Hepatocyte (in vitro differentiated cells): ENCODE results near the gene PHACTR1. TPM values are rescaled to one million over a fixed set of nuclear protein-coding genes. Genes with fewer than 3 reads are reported as not detected.

Source experiments
- DNase-seq: peaks from one replicate; pipeline ENCODE4 v3.0.0-alpha.2; 2016; ENCODE audit warnings: low spot score
- H2AFZ ChIP-seq: fragments of 200-600 bp; sonication (generic); 2 replicates; pipeline ENCODE4 v1.6.0; 2016; ENCODE audit warnings: antibody characterized with exemption, mild to moderate bottlenecking
- H3K27ac ChIP-seq: fragments of 200-600 bp; sonication (generic); 2 replicates; pipeline ENCODE4 v1.5.1; 2016; ENCODE audit warnings: mild to moderate bottlenecking
- H3K27me3 ChIP-seq: fragments of 200-600 bp; sonication (generic); 2 replicates; pipeline ENCODE4 v1.6.1; 2016
- H3K36me3 ChIP-seq: fragments of 200-600 bp; sonication (generic); replicated peaks from 2 replicates; pipeline ENCODE4 v1.5.1; 2016; ENCODE audit warnings: low read depth; ENCODE audit not compliant: insufficient read depth
- H3K4me1 ChIP-seq: fragments of 200-600 bp; sonication (generic); 2 replicates; pipeline ENCODE4 v1.5.1; 2016; ENCODE audit warnings: mild to moderate bottlenecking, moderate library complexity; ENCODE audit not compliant: insufficient read depth
- H3K4me2 ChIP-seq: fragments of 200-600 bp; sonication (generic); 2 replicates; pipeline ENCODE4 v1.6.0; 2016
- H3K4me3 ChIP-seq: fragments of 200-600 bp; sonication (generic); 2 replicates; pipeline ENCODE4 v1.5.1; 2016; ENCODE audit warnings: mild to moderate bottlenecking
- H3K79me2 ChIP-seq: fragments of 200-600 bp; sonication (generic); 2 replicates; pipeline ENCODE4 v1.6.0; 2017; ENCODE audit warnings: mild to moderate bottlenecking
- H3K9me2 ChIP-seq: fragments of 200-600 bp; sonication (generic); replicated peaks from 2 replicates; pipeline ENCODE4 v1.6.0; 2017; ENCODE audit warnings: mild to moderate bottlenecking; ENCODE audit not compliant: insufficient read depth
- H3K9me3 ChIP-seq: fragments of 200-600 bp; sonication (generic); 2 replicates; pipeline ENCODE4 v1.5.1; 2016; ENCODE audit warnings: low read depth, mild to moderate bottlenecking
- H4K20me1 ChIP-seq: fragments of 200-600 bp; sonication (generic); 2 replicates; pipeline ENCODE4 v1.6.0; 2016; ENCODE audit warnings: mild to moderate bottlenecking; ENCODE audit not compliant: insufficient read depth, poor library complexity, severe bottlenecking
- CTCF ChIP-seq: fragments of 200-600 bp; sonication (generic); IDR thresholded peaks from 2 replicates; pipeline ENCODE4 v1.5.1; 2016; ENCODE audit warnings: antibody characterized with exemption, mild to moderate bottlenecking; ENCODE audit not compliant: poor library complexity
- EZH2 ChIP-seq: fragments of 200-600 bp; sonication (generic); IDR thresholded peaks from 2 replicates; pipeline ENCODE4 v1.6.1; 2016; ENCODE audit warnings: antibody characterized with exemption, mild to moderate bottlenecking, borderline replicate concordance
- EZH2phosphoT487 ChIP-seq: fragments of 200-600 bp; sonication (generic); IDR thresholded peaks from one replicate; pipeline ENCODE4 v1.6.1; 2018; ENCODE audit warnings: antibody characterized with exemption, mild to moderate bottlenecking, low read depth, moderate library complexity; ENCODE audit not compliant: unreplicated experiment, severe bottlenecking
- WGBS: methylation state at CpG from one replicate; pipeline ENCODE4 v1.1.6; 2016; ENCODE audit warnings: low lambda C conversion rate; ENCODE audit errors: missing lambda C conversion rate; 5-methylcytosine and 5-hydroxymethylcytosine counted together
- polyA plus RNA-seq: library from polyadenylated mRNA; unstranded; fragments of >200 nt; fragmentation: Nextera tagmentation; extraction: Ambion mirVana; gene quantifications from 2 replicates; pipeline ENCODE4 v1.2.1, GENCODE V29; 2016
- total RNA-seq: library from RNA; depleted of rRNA; stranded (reverse); fragments of >200 nt; gene quantifications from 2 replicates; pipeline ENCODE4 v1.2.3, GENCODE V29; 2014

PHACTR1 gene
- total and polyA plus RNA-seq, 2 experiments from 2014 or later, result 3.0 to 4.3 TPM

- TF ChIP-seq CTCF (no peak), EZH2phosphoT487 (no peak), EZH2 (no peak)
These were observed 576.2 kb downstream of the PHACTR1 start for GRCh38 chr6:13292774-13293173.

GRCh38 chr6:13294499-13295069, 578.0 kb downstream of the PHACTR1 start:
- 87% methylated on average over 13 of the region's 13 CpGs for WGBS
- Histone ChIP-seq H3K9me2 (no peaks in the 10 kb centered on the region), H3K9me3 (no peaks in the 10 kb centered on the region), H3K4me3 (no peak overlapping the region), H3K4me1 (peaks cover under 1% of the 10 kb centered on the region), H2AFZ (no peak overlapping the region), H3K27me3 (no peaks in the 10 kb centered on the region), H3K27ac (no peak overlapping the region), H3K4me2 (no peak overlapping the region), H4K20me1 (no peaks in the 10 kb centered on the region), H3K79me2 (no peaks in the 10 kb centered on the region), H3K36me3 (no peaks in the 10 kb centered on the region)
- DNase-seq, result no peak
- TF ChIP-seq CTCF (no peak), EZH2phosphoT487 (no peak), EZH2 (no peak)

More at GRCh38 chr6:13292774-13293173, 576.2 kb downstream of the PHACTR1 start:
- Histone ChIP-seq H3K36me3 (no peaks in the 10 kb centered on the region), H3K9me2 (no peaks in the 10 kb centered on the region), H3K4me3 (no peak overlapping the region), H3K4me2 (no peak overlapping the region), H3K27me3 (no peaks in the 10 kb centered on the region), H3K4me1 (peaks cover 8% of the 10 kb centered on the region), H4K20me1 (no peaks in the 10 kb centered on the region), H3K79me2 (no peaks in the 10 kb centered on the region), H3K9me3 (no peaks in the 10 kb centered on the region), H3K27ac (no peak overlapping the region), H2AFZ (no peak overlapping the region)
- DNase-seq, result no peak
- WGBS, result 89% methylated on average over 9 of the region's 9 CpGs

- Histone ChIP-seq H3K9me2 (no peaks in the 10 kb centered on the region), H3K36me3 (no peaks in the 10 kb centered on the region), H3K4me1 (no peaks in the 10 kb centered on the region), H3K27ac (no peak overlapping the region), H3K4me3 (no peak overlapping the region), H3K79me2 (no peaks in the 10 kb centered on the region), H3K4me2 (no peak overlapping the region), H2AFZ (no peak overlapping the region), H3K27me3 (no peaks in the 10 kb centered on the region), H3K9me3 (no peaks in the 10 kb centered on the region), H4K20me1 (no peaks in the 10 kb centered on the region)
- no peak for DNase-seq
- TF ChIP-seq CTCF (no peak), EZH2phosphoT487 (no peak), EZH2 (no peak)
- 96% methylated on average over 11 of the region's 11 CpGs for WGBS
These were observed 579.0 kb downstream of the PHACTR1 start for GRCh38 chr6:13295576-13295975.

GRCh38 chr6:13296536-13296997, 580.0 kb downstream of the PHACTR1 start:
- H3K27me3 ChIP-seq, result no peaks in the 10 kb centered on the region
- no peak for DNase-seq
- no peak overlapping the region for H3K4me2 ChIP-seq
- WGBS, result 90% methylated on average over 9 of the region's 9 CpGs
- no peaks in the 10 kb centered on the region for H3K36me3 ChIP-seq
- H3K27ac ChIP-seq, result no peak overlapping the region
- no peaks in the 10 kb centered on the region for H3K9me3 ChIP-seq
- H4K20me1 ChIP-seq, result no peaks in the 10 kb centered on the region
- H3K4me3 ChIP-seq, result no peak overlapping the region
- TF ChIP-seq EZH2phosphoT487, result no peak
- TF ChIP-seq CTCF, result no peak
- no peak for TF ChIP-seq EZH2
- H3K4me1 ChIP-seq, result no peaks in the 10 kb centered on the region
- no peaks in the 10 kb centered on the region for H3K9me2 ChIP-seq
- no peak overlapping the region for H2AFZ ChIP-seq
- H3K79me2 ChIP-seq, result no peaks in the 10 kb centered on the region
